Thyroid gland (tissue), 4 donors: Measurements from ENCODE around the gene TMC1. TPM values are rescaled to one million over a fixed set of nuclear protein-coding genes. Genes with fewer than 3 reads are reported as not detected.

Experiments
- DNase-seq, 2 donors: peaks; one replicate each; pipeline ENCODE4 v3.0.0-alpha.2; 2019
- H3K27ac ChIP-seq, 3 donors: fragments of 200-600 bp; sonication (generic); 1 replicate in 2 of 3; 2 replicates in 1 of 3; pipeline ENCODE4 v1.5.1; 2016 to 2019; ENCODE audit warnings: mild to moderate bottlenecking in 1 of 3, moderate library complexity in 1 of 3
- H3K27me3 ChIP-seq: fragments of 200-600 bp; sonication (generic); one replicate; pipeline ENCODE4 v1.5.1; 2019
- H3K36me3 ChIP-seq, 2 donors: fragments of 200-600 bp; sonication (generic); one replicate each; pipeline ENCODE4 v1.5.1; 2016 to 2019
- H3K4me1 ChIP-seq, 2 donors: fragments of 200-600 bp; sonication (generic); one replicate each; pipeline ENCODE4 v1.5.1; 2017 to 2019
- H3K4me3 ChIP-seq, 3 donors: fragments of 200-600 bp; sonication (generic); replicated peaks in 1 of 3; 1 replicate in 2 of 3; 2 replicates in 1 of 3; pipeline ENCODE4 v1.5.1; 2016; ENCODE audit warnings: mild to moderate bottlenecking in 1 of 3
- H3K9me3 ChIP-seq: fragments of 200-600 bp; sonication (generic); one replicate; pipeline ENCODE4 v1.5.1; 2017
- POLR2A ChIP-seq, 2 donors: fragments of 450-650 bp; IDR thresholded peaks; one replicate each; pipeline ENCODE4 v1.6.1; 2017; ENCODE audit warnings: antibody characterized with exemption in 2 of 2, mild to moderate bottlenecking in 2 of 2, moderate library complexity in 1 of 2
- WGBS, 2 donors: methylation state at CpG; one replicate each; pipeline ENCODE4 v1.1.5; 2017; 5-methylcytosine and 5-hydroxymethylcytosine counted together
- intact Hi-C: fragments of 100-400 bp; cut with DNase I; formaldehyde crosslinking; loops from one replicate; pipeline ENCODE4 v1.15.1; 2023
- total RNA-seq, 4 donors: library from RNA; depleted of rRNA; stranded (reverse); fragments of >200 nt; gene quantifications; one replicate each; pipeline ENCODE4 v1.2.3, GENCODE V29; 2016
- TF ChIP-seq, protein P1 (sequence below), 6 experiments: fragments of 200-600 bp in 3 of 6; fragments of 450-650 bp in 3 of 6; sonication (generic) in 3 of 6; IDR thresholded peaks; one replicate each; pipeline ENCODE4 v1.5.1; 2016 to 2019; ENCODE audit warnings: antibody characterized with exemption in 6 of 6, mild to moderate bottlenecking in 2 of 6, inconsistent platforms in 1 of 6, moderate library complexity in 1 of 6

TMC1 gene
- total RNA-seq, 4 donors from 2014 or later: 0.11 to 0.13 TPM; not detected in 2

DNA sequence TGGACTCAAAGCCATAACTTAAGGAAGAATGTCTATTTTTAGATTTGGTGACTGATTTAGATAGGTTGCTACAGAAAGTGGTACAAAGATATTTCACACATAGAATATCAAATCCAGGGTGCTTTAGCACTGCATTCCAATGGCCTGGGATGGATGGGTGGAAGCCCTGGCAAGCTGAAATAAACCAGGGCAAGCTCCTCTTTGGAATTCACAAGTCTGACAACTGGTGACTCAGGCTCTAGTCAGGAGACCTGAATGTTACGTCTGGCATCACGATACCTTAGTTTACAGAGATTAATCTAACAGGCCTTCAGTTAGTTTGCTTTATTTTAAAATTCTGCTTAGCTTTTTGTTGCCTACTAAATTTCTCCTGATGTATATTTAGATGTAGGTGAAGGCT, 144.0 kb downstream of the TMC1 start:
- no peak for DNase-seq
- Histone ChIP-seq H3K9me3 (no peaks in the 10 kb centered on the region), H3K4me3 (no peak overlapping the region), H3K27ac (no peak overlapping the region), H3K36me3 (no peaks in the 10 kb centered on the region), H3K27me3 (no peaks in the 10 kb centered on the region), H3K4me1 (no peaks in the 10 kb centered on the region)
- intact Hi-C loops: no loop called here
- 81 to 98% methylated on average over 2 of the region's 2 CpGs for WGBS, 2 donors
- TF ChIP-seq POLR2A (IDR thresholded peaks at IDR 0.05): no peak
- TF ChIP-seq, protein P1, sequence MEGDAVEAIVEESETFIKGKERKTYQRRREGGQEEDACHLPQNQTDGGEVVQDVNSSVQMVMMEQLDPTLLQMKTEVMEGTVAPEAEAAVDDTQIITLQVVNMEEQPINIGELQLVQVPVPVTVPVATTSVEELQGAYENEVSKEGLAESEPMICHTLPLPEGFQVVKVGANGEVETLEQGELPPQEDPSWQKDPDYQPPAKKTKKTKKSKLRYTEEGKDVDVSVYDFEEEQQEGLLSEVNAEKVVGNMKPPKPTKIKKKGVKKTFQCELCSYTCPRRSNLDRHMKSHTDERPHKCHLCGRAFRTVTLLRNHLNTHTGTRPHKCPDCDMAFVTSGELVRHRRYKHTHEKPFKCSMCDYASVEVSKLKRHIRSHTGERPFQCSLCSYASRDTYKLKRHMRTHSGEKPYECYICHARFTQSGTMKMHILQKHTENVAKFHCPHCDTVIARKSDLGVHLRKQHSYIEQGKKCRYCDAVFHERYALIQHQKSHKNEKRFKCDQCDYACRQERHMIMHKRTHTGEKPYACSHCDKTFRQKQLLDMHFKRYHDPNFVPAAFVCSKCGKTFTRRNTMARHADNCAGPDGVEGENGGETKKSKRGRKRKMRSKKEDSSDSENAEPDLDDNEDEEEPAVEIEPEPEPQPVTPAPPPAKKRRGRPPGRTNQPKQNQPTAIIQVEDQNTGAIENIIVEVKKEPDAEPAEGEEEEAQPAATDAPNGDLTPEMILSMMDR (IDR thresholded peaks at IDR 0.05): no peak

DNA sequence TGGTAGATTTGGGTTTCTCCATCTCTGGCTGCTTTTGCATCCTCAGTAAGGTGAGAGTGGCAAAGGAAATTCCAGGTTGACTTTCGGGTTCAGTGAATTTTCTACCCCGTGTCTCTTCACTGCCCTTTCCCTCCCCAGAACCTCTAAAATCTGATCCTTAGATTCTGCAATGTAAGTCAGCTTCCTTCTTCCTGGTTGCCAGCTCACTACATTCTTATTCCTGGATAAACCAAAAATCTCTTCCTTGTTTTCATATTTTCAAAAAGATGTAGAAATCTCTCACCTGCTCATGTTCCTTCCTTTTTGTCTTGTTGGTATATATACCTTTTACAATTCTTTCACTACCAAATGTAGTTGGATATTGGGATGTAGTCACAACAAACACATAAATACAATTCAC, 145.8 kb downstream of the TMC1 start:
- H3K4me1 ChIP-seq: no peaks in the 10 kb centered on the region
- no peak for DNase-seq
- no peaks in the 10 kb centered on the region for H3K27me3 ChIP-seq
- no peak overlapping the region for H3K27ac ChIP-seq
- TF ChIP-seq, protein P1 (IDR thresholded peaks at IDR 0.05): no peak
- no peak for TF ChIP-seq POLR2A (IDR thresholded peaks at IDR 0.05)
- H3K36me3 ChIP-seq: no peaks in the 10 kb centered on the region
- WGBS, 2 donors: 74 to 75% methylated on average over 2 of the region's 2 CpGs
- no peaks in the 10 kb centered on the region for H3K9me3 ChIP-seq
- intact Hi-C loops: no loop called here
- no peak overlapping the region for H3K4me3 ChIP-seq

DNA sequence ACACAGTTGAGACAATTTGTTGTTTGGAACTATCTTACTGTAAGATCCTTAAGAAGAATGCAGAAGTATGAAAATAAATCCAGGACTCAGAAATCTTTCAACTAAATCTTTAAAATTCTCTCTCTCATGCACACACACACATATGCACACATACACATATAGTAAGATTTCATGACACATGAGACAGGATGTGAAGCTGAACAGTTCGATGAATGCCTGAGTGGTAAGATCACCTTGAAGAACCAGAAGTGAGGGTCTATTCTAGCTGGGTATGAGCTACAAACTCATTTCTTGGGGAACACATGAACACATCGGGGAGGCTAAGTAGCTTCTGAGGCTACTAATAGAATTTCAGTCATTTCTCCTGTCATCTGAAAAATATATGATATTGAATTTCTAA, 153.6 kb downstream of the TMC1 start:
- H3K36me3 ChIP-seq: no peaks in the 10 kb centered on the region
- H3K9me3 ChIP-seq: no peaks in the 10 kb centered on the region
- intact Hi-C loops: no loop called here
- no peak overlapping the region for H3K4me3 ChIP-seq
- 90 to 94% methylated on average over 2 of the region's 2 CpGs for WGBS, 2 donors
- H3K4me1 ChIP-seq: no peaks in the 10 kb centered on the region
- no peak for TF ChIP-seq POLR2A (IDR thresholded peaks at IDR 0.05)
- TF ChIP-seq, protein P1 (IDR thresholded peaks at IDR 0.05): no peak
- H3K27me3 ChIP-seq: no peaks in the 10 kb centered on the region
- DNase-seq: no peak
- no peak overlapping the region for H3K27ac ChIP-seq

DNA sequence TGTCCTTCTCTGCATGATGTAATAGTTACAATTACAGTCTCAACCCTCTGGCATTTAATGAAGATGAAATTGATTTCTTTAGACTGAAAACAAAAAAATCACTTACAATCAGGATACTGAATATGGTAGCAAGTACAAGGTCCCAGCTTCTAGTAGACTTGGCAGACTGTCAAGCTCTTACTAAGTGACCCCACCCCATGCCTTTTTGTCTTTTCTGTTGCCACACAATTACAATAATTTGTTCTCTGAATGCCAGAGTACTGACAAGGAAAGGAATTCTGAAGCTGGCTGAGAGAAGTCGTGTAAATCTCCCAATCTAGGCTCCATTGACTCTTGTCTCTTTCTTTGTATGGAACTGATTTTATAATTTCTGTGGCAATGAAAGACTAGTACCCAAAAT, 154.2 kb downstream of the TMC1 start:
- no peak for DNase-seq
- no peaks in the 10 kb centered on the region for H3K9me3 ChIP-seq
- no peak overlapping the region for H3K4me3 ChIP-seq
- 63 to 71% methylated on average over 1 of the region's 1 CpG for WGBS, 2 donors
- H3K27me3 ChIP-seq: no peaks in the 10 kb centered on the region
- TF ChIP-seq, protein P1 (IDR thresholded peaks at IDR 0.05): no peak
- TF ChIP-seq POLR2A (IDR thresholded peaks at IDR 0.05): no peak
- no peaks in the 10 kb centered on the region for H3K36me3 ChIP-seq
- intact Hi-C loops: no loop called here
- no peaks in the 10 kb centered on the region for H3K4me1 ChIP-seq
- H3K27ac ChIP-seq: no peak overlapping the region

DNA sequence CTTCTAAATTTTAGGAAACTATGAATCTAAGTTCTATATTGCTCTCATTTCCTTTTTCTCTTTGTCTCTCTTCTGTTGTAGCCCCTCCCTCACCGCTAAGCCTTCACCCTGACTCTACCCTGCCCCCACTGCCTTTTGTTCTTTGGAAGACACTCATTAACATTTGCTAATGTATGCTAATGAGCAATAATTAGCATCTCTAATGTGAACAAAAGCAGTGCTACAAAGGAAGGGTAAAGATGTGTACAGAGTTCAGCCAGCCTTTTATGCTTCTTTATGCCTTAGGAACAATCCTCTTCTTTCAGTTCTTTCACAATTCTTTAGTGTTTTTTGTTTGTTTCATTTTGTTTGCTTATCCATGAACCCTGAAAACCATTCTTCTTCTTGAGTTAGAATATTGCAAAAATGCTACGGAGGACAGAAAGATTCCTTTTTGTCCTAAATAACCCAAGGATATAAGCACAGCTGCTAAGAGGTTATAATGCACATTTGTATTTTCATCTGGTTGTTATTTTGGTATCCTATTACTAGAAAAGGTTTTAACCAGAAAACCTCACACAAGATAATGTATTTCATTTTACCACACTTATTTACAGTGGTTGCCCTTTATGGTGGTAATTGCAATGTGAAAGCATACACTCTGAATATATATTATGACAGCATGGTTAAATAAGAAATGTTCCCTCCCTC, 159.3 kb downstream of the TMC1 start:
- no peak for TF ChIP-seq POLR2A (IDR thresholded peaks at IDR 0.05)
- TF ChIP-seq, protein P1 (IDR thresholded peaks at IDR 0.05): no peak
- 49 to 53% methylated on average over 2 of the region's 2 CpGs for WGBS, 2 donors
- Histone ChIP-seq H3K9me3 (no peaks in the 10 kb centered on the region), H3K36me3 (no peaks in the 10 kb centered on the region), H3K27ac (no peak overlapping the region), H3K27me3 (peaks cover 3% of the 10 kb centered on the region), H3K4me1 (no peaks in the 10 kb centered on the region), H3K4me3 (no peak overlapping the region)
- intact Hi-C loops: no loop called here
- DNase-seq: no peak
